GM19240 (cell line): ENCODE measurements around the gene L3HYPDH.

Experiments used
- DNase-seq: peaks from one replicate; pipeline ENCODE4 v3.0.0; 2011; ENCODE audit warnings: low spot score; ENCODE audit not compliant: insufficient read length

Gene L3HYPDH

DNA sequence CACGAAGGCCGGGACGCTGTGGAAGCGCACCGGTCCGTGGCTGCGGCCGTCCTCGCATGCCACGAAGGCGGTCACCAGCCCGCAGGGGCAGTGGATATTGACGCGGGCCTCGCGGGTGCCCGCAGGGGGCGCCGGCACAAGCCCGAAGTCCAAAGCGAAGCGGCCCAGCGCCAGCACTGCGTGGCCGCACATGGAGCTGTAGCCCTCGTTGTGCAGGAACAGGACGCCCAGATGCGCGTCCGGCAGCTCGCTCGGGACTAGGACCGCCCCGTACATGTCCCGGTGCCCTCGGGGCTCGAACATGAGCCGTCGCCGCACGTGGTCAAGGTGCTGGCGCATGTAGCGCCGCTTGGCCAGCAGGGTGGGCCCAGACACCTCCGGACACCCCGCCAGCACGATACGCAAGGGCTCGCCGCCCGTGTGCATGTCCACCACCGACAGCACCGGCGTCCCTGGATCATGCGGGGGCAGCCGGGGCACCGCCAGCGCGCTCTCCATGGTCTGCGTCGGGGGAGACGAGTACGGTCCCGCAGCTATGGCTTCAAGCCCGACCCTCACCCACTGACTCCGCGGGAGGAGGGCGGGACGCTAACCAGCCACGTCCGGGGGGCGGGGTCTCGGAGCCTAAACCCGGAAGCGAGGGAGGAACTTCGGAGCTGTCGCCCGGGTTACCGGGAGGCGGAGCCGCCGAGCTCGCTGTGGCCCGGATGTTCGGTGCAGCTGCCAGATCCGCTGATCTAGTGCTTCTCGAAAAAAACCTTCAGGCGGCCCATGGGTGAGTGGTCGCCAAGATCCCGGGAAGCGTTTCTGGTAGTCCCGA, at the start of gene L3HYPDH, which contains the start of gene JKAMP:
TSS of gene L3HYPDH (minus strand) at position 590 of the 820 bp plus-strand sequence. CDS start at position 498, 92 bp downstream.
TSS of gene JKAMP (plus strand) at position 699 of the 820 bp plus-strand sequence. CDS start at position 772, 73 bp downstream.
- peak; percentile 70 for DNase-seq

GRCh38 chr14:59532419-59532818, 48.2 kb upstream of the L3HYPDH start:
- DNase-seq: no peak

DNA sequence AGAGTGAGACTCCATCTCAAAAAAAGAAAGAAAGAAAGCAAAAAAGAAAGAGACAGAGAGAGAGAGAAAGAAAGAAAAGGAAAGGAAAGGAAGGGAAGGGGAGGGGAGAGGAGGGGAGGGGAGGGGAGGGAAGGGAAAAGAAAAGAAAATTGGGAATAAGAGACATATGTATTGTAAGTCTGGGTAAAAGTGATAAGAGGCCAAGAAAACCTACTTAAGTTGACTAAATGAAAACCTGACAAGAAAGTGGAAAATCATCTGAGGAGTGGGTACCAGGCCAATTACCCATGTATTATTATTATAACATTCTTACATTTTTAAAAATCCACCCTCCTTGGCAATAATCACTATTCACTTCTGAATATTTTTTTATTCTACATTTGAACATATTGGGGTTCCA, 46.1 kb upstream of the L3HYPDH start:
- DNase-seq: no peak

GRCh38 chr14:59529189-59529588, 45.0 kb upstream of the L3HYPDH start:
- no peak for DNase-seq

DNA sequence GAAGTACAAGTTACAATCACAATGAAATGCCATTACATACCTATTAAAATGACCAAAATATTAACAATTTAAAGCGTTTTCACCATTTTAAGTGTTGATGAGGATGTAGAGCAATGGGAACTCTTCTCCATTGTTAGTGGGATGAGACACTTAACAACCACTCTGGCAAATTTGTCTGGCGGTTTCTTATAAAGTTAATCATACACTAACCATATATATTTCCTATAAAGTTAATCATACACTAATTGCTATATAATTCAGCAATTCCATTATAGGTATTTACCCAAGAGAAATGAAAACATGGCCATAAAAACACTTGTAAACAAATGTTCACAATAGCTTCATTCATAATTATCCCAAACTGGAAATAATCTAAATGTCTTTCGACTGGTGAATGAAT, 36.0 kb upstream of the L3HYPDH start:
- no peak for DNase-seq

GRCh38 chr14:59511916-59512575, 27.8 kb upstream of the L3HYPDH start:
- peak; percentile 3 for DNase-seq

DNA sequence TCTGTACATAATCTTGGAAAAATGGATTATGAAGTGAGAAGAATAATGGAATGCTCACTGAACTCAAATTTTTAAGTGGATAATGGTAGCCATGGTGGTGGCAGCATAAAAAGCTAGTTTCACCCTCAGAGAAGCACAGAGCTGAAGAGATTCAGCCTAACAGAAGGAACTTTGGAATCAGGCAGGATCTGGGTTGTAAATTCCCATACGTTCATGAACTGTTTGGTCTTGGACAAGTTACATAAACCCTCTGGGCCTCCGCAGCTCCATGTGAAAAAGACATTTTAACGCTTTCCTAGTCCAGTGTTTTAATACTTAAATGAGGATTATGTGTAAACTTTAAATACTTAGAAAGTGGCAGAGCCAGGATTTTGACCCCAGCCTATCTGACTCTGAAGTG, 26.8 kb upstream of the L3HYPDH start:
- DNase-seq: no peak

DNA sequence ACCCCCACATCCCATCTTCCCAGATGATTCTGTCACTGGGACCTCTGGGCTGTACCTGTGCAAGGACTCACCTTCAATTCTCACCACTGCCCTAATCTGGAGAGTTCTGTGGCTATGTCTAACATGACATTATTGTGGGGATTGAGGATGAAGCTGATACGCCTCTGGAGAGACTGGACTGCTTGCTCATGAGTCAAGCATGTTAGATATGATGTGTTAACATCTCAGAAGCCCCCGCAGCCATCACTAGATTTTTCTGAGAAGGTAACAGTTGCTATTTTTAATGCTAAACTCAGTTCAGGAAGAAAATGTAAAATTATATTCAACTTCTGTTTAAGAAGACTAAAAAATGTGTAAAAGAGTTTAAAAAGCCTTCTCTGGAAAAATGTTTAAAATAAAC, 25.8 kb upstream of the L3HYPDH start:
- no peak for DNase-seq

DNA sequence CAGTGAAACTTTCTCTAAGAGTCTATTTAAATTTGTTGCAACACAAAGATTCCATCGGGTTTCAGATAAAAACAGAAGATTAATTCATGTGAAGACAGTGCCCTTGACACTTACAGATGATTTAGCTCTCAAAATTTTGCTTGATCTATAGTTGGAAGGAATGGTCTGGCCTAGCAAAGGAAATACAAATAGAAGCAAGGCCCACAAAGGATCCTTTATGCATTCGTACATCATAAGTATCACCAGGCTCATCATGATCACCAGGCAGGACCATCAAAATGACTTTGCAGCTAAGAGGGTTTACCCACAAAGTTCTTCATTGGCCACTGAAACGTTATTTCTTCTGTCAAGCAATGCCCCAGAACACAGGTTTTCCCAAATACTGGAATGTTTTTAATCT, 24.9 kb upstream of the L3HYPDH start:
- DNase-seq: no peak

GRCh38 chr14:59507752-59508103, 23.5 kb upstream of the L3HYPDH start:
- DNase-seq: no peak

DNA sequence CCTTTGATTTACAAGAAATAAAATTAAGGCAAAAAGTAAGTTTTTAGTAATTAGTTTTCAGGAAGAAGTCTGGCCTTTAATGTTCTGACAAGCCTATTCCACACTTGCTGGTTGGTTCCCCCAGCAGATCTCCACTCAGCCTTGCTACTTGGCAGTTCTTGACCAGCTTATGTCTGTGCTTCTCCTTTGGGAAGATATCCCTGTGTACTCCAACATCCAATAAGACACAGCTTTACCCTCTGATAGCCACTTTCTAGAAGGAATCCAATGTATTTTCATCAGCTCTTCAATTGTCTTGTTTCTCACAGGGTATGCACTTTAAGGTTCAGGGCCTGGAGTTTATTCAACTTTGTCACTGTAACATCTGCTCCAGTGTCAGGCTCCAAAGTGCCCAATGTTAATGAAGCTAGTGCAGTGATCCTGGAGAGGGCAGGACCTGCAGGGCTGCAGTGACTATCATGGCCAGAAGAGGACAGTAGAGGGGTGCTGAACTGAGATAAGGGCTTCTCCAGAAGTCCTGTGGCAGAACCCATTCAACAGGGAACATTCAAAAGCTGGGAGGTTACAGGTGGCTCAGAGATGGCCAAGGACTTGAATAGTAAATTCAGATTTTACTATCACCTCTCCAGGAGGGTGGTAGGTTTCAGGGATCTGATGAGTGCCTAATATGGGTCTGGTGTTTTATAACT, 23.0 kb upstream of the L3HYPDH start:
- no peak for DNase-seq

DNA sequence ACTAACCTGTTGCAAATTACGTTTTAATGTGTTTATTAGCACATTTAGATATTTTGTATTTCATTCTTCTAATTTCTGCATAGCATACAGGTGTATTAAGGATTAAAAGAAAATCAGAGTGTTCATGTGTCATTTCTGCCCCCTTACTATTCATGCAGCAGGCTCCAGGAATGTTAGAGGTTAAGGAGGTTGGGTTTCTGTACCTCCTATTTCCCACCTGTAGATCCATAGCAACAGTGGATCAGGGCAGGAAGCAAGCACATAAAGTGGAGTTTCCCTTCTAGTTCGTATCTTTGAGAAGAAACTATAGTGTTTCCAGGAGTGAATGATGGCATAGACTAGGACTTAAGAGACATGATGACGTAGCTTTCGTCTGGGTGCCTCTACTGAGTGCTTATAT, 19.0 kb upstream of the L3HYPDH start:
- DNase-seq: no peak

DNA sequence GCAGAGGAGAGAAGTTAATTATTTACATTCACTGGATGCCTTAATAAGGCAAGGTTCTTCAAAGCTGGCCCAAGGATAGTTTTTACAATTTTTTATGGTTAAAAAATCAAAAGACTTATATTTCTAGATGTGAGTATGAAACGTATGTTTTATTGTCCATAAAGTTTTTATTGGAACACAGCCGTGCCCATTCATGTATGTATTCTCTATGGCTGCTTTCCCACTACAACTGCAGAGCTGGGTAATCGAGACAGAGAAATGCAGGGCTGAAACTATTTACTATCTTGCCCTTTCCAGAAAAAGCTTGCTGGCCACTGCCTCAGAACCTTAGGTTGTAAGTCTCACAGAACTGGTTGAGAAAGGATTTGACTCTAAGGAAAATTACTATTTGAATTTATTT, 16.5 kb upstream of the L3HYPDH start:
- no peak for DNase-seq

DNA sequence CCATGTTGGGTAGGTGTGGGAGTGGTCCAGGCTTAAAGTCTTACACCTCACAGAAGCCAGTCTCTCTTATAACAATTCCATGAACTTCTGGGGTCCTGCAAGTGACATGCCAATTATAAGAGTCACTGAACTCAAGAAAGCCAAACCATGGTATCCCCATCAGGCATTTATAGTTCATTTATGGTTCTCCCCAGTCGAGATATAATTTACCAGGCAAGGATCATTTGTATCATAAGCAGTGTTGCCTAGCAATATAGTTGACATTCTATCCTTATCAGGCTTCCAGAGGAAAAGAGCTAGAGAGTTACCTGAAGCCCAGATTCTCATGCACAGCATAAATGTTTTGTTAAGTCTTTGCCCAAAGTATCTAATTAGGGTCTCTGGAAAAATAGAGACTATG, 8.2 kb upstream of the L3HYPDH start:
- DNase-seq: no peak

GRCh38 chr14:59490756-59491155, 6.5 kb upstream of the L3HYPDH start:
- no peak for DNase-seq

- no peak for DNase-seq
These were observed 499 bp upstream of the L3HYPDH start for GRCh38 chr14:59484639-59485175.

GRCh38 chr14:59483363-59483762, 845 bp downstream of the L3HYPDH start:
- DNase-seq: no peak

- DNase-seq: no peak
These were observed 1.5 kb downstream of the L3HYPDH start for GRCh38 chr14:59482541-59483331.

GRCh38 chr14:59481871-59482540, 2.2 kb downstream of the L3HYPDH start:
- no peak for DNase-seq

GRCh38 chr14:59481407-59481806, 2.8 kb downstream of the L3HYPDH start:
- no peak for DNase-seq

DNA sequence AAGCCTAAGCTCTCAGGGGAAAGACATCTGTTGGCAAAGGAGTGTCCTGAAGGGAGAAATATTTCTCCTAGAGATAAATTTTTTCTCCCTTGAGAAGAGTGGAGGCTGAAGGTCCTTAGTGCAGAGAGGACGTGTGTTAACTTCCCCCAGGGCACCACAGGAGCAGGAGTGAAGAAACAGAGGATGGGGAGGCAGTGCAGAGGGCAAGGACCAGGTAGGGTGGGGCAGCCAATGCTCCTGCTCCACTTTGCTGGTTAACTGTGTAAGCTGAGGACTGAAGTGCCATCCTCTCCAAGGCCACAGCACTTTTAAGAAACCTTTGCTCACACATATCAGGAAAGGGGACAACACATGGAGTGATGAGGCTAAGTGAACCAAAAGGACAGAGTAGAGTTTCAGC, 4.0 kb downstream of the L3HYPDH start:
- no peak for DNase-seq
